SK-N-SH (cell line): ENCODE data around the gene RDX. TPM values are rescaled to one million over a fixed set of nuclear protein-coding genes. Genes with fewer than 3 reads are reported as not detected.

ENCODE experiments used
- CTCF ChIA-PET: fragments of 300-600, 350-600 bp; formaldehyde crosslinking; extraction: SDS; loops from one replicate; lab custom pipeline; 2021; lab: Yijun Ruan, JAX
- POLR2A ChIA-PET: fragments of 350-600 bp; sonication (Branson Sonifier 250); formaldehyde crosslinking; extraction: SDS; loops from one replicate; lab custom pipeline; 2020; ENCODE audit warnings: antibody characterized with exemption, inconsistent platforms; lab: Yijun Ruan, JAX
- DNase-seq: peaks from one replicate; pipeline ENCODE4 v3.0.0; 2012
- H2AFZ ChIP-seq: fragments of 200-600 bp; sonication (generic); 2 replicates; pipeline ENCODE4 v1.8.1; 2016; ENCODE audit warnings: antibody characterized with exemption, mild to moderate bottlenecking, low read depth
- H3F3A ChIP-seq: fragments of 200-600 bp; sonication (generic); replicated peaks from 2 replicates; pipeline ENCODE3; 2016; ENCODE audit warnings: antibody characterized with exemption, mild to moderate bottlenecking; ENCODE audit not compliant: insufficient read depth
- H3K27ac ChIP-seq, 2 experiments: fragments of 200-500 bp in 1 of 2; fragments of 200-600 bp in 1 of 2; sonication (Bioruptor generic) in 1 of 2; sonication (generic), shearing (Covaris generic) in 1 of 2; 2 replicates each; pipeline versions ENCODE4 v1.5.1 to v1.6.1; 2014 to 2016; ENCODE audit warnings: low read depth in 2 of 2, inconsistent platforms in 1 of 2, low read length in 1 of 2, mild to moderate bottlenecking in 1 of 2, mixed read lengths in 1 of 2
- H3K27me3 ChIP-seq: fragments of 200-600 bp; sonication (generic), shearing (Covaris generic); 2 replicates; pipeline ENCODE4 v1.6.1; 2016; ENCODE audit warnings: mixed run types; ENCODE audit not compliant: insufficient read depth
- H3K36me3 ChIP-seq, 2 experiments: fragments of 200-500 bp in 1 of 2; fragments of 200-600 bp in 1 of 2; sonication (Bioruptor generic) in 1 of 2; sonication (generic) in 1 of 2; replicated peaks in 1 of 2; 2 replicates each; pipeline versions ENCODE3 to v1.5.1; 2014 to 2016; ENCODE audit warnings: low read length in 1 of 2, mild to moderate bottlenecking in 1 of 2; ENCODE audit not compliant: insufficient read depth in 2 of 2, control insufficient read depth in 1 of 2
- H3K4me1 ChIP-seq, 2 experiments: fragments of 200-500 bp in 1 of 2; fragments of 200-600 bp in 1 of 2; sonication (Bioruptor generic) in 1 of 2; sonication (generic), shearing (Covaris generic) in 1 of 2; 2 replicates each; pipeline versions ENCODE4 v1.5.1 to v1.6.1; 2014 to 2016; ENCODE audit warnings: low read depth in 1 of 2, low read length in 1 of 2, mixed run types in 1 of 2; ENCODE audit not compliant: insufficient read depth in 2 of 2, control insufficient read depth in 1 of 2
- H3K4me2 ChIP-seq: fragments of 200-600 bp; sonication (generic), shearing (Covaris generic); 2 replicates; pipeline ENCODE4 v1.6.1; 2017; ENCODE audit warnings: mixed run types
- H3K4me3 ChIP-seq, 2 experiments: fragments of 200-500 bp in 1 of 2; fragments of 200-600 bp in 1 of 2; sonication (Bioruptor generic) in 1 of 2; sonication (generic), shearing (Covaris generic) in 1 of 2; 2 replicates each; pipeline versions ENCODE4 v1.5.1 to v1.8.1; 2014 to 2016; ENCODE audit warnings: low read depth in 2 of 2, inconsistent platforms in 1 of 2, low read length in 1 of 2, mild to moderate bottlenecking in 1 of 2, mixed read lengths in 1 of 2, moderate library complexity in 1 of 2
- H3K79me2 ChIP-seq: fragments of 200-600 bp; sonication (generic); 2 replicates; pipeline ENCODE4 v1.8.1; 2017; ENCODE audit warnings: mild to moderate bottlenecking; ENCODE audit not compliant: insufficient read depth
- H3K9ac ChIP-seq: fragments of 200-600 bp; sonication (generic); 2 replicates; pipeline ENCODE4 v1.6.1; 2017; ENCODE audit warnings: mixed run types
- H3K9me2 ChIP-seq: fragments of 200-600 bp; sonication (generic); 2 replicates; pipeline ENCODE4 v1.6.1; 2017; ENCODE audit warnings: mixed run types
- H3K9me3 ChIP-seq: fragments of 200-600 bp; sonication (generic); 2 replicates; pipeline ENCODE4 v1.6.1; 2017; ENCODE audit warnings: mixed run types, mild to moderate bottlenecking, moderate library complexity
- H4K20me1 ChIP-seq: fragments of 200-600 bp; sonication (generic); 2 replicates; pipeline ENCODE4 v1.6.1; 2017; ENCODE audit warnings: mild to moderate bottlenecking, mixed run types; ENCODE audit not compliant: insufficient read depth
- CHD2 ChIP-seq: fragments of 150-350 bp; IDR thresholded peaks from 2 replicates; pipeline ENCODE4 v1.6.1; 2018; ENCODE audit warnings: low read length; ENCODE audit not compliant: partially characterized antibody
- ELF1 ChIP-seq: IDR thresholded peaks from 2 replicates; pipeline ENCODE4 v1.4.0; 2012
- RAD21 ChIP-seq: IDR thresholded peaks from 2 replicates; pipeline ENCODE4 v1.6.1; 2012; ENCODE audit warnings: mild to moderate bottlenecking, low read length
- SMC3 ChIP-seq: IDR thresholded peaks from 2 replicates; pipeline ENCODE4 v1.6.1; 2012; ENCODE audit warnings: low read depth, low read length, improper control_type of control experiment
- TAF1 ChIP-seq: IDR thresholded peaks from 2 replicates; pipeline ENCODE4 v1.6.1; 2012; ENCODE audit warnings: low read depth, mild to moderate bottlenecking, low read length, moderate library complexity, borderline replicate concordance
- WGBS: methylation state at CpG from one replicate; pipeline ENCODE4 v1.1.6; 2017; ENCODE audit warnings: low lambda C conversion rate; 5-methylcytosine and 5-hydroxymethylcytosine counted together
- polyA plus RNA-seq, 3 experiments: library from polyadenylated mRNA; depleted of rRNA; stranded (reverse); fragments of >200 nt; gene quantifications; 2 replicates each; pipeline ENCODE4 v1.2.3, GENCODE V29; 2012
- TF ChIP-seq, protein P1 (sequence below): IDR thresholded peaks from 2 replicates; pipeline ENCODE4 v1.6.1; 2012; ENCODE audit warnings: mild to moderate bottlenecking, low read depth, low read length, moderate library complexity
- TF ChIP-seq, protein P2 (sequence below): fragments of 200-600 bp; sonication (generic); IDR thresholded peaks from 2 replicates; pipeline ENCODE4 v1.6.1; 2017; ENCODE audit warnings: antibody characterized with exemption, mild to moderate bottlenecking, moderate library complexity

RDX gene
- polyA plus RNA-seq, 1 of the 3 experiments (the other 2 are of a cell fraction): 29.4 TPM

DNA sequence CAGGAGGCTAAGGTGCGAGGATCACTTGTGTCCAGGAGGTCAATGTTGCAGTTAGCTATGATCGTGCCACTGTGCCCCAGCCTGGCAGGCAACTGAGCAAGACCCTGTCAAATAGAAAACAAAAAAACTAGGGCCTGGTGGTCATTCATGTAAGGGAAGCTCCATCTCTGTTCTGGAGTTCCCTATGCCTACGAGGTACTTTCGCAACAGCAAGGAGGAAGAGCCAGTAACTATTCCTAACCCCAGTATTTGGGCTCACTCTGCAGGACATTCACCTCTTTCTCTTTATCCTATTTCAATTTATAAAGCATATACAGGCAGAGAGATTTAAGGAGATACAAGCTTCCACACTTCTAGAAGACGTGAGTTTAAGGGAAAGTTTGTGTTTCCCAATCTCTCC, 46.6 kb downstream of the RDX start:
- Histone ChIP-seq H3F3A (peaks cover 26% of the 10 kb centered on the region), H4K20me1 (no peaks in the 10 kb centered on the region), H3K4me1 (peaks cover 2 to 12% of the 10 kb centered on the region in 2 experiments; a peak in 2 of 4 replicates), H3K9ac (no peak overlapping the region), H3K4me2 (no peak overlapping the region), H3K9me2 (no peaks in the 10 kb centered on the region), H2AFZ (no peak overlapping the region), H3K36me3 (peaks cover 20 to 54% of the 10 kb centered on the region in 2 experiments), H3K79me2 (peaks cover 14% of the 10 kb centered on the region; the same call in 1 of the 2 replicates), H3K27ac (no peak overlapping the region), H3K27me3 (no peaks in the 10 kb centered on the region), H3K9me3 (no peaks in the 10 kb centered on the region), H3K4me3 (no peak overlapping the region)
- no peak for TF ChIP-seq SMC3
- TF ChIP-seq, protein P1, sequence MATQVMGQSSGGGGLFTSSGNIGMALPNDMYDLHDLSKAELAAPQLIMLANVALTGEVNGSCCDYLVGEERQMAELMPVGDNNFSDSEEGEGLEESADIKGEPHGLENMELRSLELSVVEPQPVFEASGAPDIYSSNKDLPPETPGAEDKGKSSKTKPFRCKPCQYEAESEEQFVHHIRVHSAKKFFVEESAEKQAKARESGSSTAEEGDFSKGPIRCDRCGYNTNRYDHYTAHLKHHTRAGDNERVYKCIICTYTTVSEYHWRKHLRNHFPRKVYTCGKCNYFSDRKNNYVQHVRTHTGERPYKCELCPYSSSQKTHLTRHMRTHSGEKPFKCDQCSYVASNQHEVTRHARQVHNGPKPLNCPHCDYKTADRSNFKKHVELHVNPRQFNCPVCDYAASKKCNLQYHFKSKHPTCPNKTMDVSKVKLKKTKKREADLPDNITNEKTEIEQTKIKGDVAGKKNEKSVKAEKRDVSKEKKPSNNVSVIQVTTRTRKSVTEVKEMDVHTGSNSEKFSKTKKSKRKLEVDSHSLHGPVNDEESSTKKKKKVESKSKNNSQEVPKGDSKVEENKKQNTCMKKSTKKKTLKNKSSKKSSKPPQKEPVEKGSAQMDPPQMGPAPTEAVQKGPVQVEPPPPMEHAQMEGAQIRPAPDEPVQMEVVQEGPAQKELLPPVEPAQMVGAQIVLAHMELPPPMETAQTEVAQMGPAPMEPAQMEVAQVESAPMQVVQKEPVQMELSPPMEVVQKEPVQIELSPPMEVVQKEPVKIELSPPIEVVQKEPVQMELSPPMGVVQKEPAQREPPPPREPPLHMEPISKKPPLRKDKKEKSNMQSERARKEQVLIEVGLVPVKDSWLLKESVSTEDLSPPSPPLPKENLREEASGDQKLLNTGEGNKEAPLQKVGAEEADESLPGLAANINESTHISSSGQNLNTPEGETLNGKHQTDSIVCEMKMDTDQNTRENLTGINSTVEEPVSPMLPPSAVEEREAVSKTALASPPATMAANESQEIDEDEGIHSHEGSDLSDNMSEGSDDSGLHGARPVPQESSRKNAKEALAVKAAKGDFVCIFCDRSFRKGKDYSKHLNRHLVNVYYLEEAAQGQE: no peak
- no peak for TF ChIP-seq ELF1
- no peak for TF ChIP-seq TAF1
- 98% methylated on average over 5 of the region's 5 CpGs for WGBS
- no peak for DNase-seq
- ChIA-PET CTCF (interaction anchor here (0.6 to 1.3 kb wide), 4 partner anchors 10 to 998 kb away, joined by 3 to 4 read pairs (median 3); partner anchors contain the start of gene ZC3H12C), POLR2A (no interaction called here)

DNA sequence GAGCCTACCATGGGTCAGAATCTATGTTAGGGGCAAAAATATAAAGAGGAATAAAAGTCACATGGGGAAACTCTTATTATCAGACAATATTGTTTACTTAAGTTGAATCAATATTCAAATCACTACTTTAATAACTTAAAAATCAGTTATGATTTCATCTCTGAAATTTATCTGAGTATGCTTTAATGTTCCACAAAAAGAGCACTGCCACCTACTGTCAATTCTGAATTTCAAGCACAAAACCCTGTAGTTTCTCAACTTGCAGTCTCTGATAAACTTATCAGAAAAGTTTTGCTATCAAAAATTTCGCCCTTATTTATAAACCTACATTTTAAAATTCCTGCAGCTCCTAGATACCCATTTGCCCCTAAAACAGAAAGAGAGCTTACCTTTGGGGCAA, 47.3 kb downstream of the RDX start:
- TF ChIP-seq, protein P2, sequence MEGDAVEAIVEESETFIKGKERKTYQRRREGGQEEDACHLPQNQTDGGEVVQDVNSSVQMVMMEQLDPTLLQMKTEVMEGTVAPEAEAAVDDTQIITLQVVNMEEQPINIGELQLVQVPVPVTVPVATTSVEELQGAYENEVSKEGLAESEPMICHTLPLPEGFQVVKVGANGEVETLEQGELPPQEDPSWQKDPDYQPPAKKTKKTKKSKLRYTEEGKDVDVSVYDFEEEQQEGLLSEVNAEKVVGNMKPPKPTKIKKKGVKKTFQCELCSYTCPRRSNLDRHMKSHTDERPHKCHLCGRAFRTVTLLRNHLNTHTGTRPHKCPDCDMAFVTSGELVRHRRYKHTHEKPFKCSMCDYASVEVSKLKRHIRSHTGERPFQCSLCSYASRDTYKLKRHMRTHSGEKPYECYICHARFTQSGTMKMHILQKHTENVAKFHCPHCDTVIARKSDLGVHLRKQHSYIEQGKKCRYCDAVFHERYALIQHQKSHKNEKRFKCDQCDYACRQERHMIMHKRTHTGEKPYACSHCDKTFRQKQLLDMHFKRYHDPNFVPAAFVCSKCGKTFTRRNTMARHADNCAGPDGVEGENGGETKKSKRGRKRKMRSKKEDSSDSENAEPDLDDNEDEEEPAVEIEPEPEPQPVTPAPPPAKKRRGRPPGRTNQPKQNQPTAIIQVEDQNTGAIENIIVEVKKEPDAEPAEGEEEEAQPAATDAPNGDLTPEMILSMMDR: peak; percentile 53
- TF ChIP-seq RAD21 (peak; percentile 15; the same call in 1 of the 2 replicates), CHD2 (no peak), ELF1 (no peak), SMC3 (0 out of 2 replicates have a peak, but pooled peaks have one; percentile 10)
- H2AFZ ChIP-seq: no peak overlapping the region
- peaks cover 2 to 12% of the 10 kb centered on the region in 2 experiments; a peak in 2 of 4 replicates for H3K4me1 ChIP-seq
- H3K4me2 ChIP-seq: no peak overlapping the region
- H4K20me1 ChIP-seq: no peaks in the 10 kb centered on the region
- ChIA-PET CTCF (interaction anchor here (0.6 to 1.0 kb wide), 3 partner anchors 48 to 999 kb away, joined by 3 to 4 read pairs (median 3); partner anchors contain the start of gene ZC3H12C), POLR2A (no interaction called here)
- H3K36me3 ChIP-seq: peaks cover 18 to 47% of the 10 kb centered on the region in 2 experiments
- peaks cover 23% of the 10 kb centered on the region for H3F3A ChIP-seq
- no peaks in the 10 kb centered on the region for H3K9me3 ChIP-seq
- no peak for DNase-seq
- peaks cover 21% of the 10 kb centered on the region; the same call in 1 of the 2 replicates for H3K79me2 ChIP-seq
- WGBS: 56% methylated on average over 1 of the region's 1 CpG
- H3K9me2 ChIP-seq: no peaks in the 10 kb centered on the region
- no peak overlapping the region for H3K27ac ChIP-seq
- H3K9ac ChIP-seq: no peak overlapping the region
- no peak overlapping the region for H3K4me3 ChIP-seq
- no peaks in the 10 kb centered on the region for H3K27me3 ChIP-seq
